ENCODE measurements around the gene LTBP2.

LTBP2 gene

GRCh38 chr14:74511966-74512830, 99.8 kb downstream of the LTBP2 start:
- TF ChIP-seq EGR1 (IDR thresholded peaks at IDR 0.05) (no peak), TAF1 (IDR thresholded peaks at IDR 0.05; ENCODE audit: low read depth) (no peak)
- TF ChIP-seq, protein P1, sequence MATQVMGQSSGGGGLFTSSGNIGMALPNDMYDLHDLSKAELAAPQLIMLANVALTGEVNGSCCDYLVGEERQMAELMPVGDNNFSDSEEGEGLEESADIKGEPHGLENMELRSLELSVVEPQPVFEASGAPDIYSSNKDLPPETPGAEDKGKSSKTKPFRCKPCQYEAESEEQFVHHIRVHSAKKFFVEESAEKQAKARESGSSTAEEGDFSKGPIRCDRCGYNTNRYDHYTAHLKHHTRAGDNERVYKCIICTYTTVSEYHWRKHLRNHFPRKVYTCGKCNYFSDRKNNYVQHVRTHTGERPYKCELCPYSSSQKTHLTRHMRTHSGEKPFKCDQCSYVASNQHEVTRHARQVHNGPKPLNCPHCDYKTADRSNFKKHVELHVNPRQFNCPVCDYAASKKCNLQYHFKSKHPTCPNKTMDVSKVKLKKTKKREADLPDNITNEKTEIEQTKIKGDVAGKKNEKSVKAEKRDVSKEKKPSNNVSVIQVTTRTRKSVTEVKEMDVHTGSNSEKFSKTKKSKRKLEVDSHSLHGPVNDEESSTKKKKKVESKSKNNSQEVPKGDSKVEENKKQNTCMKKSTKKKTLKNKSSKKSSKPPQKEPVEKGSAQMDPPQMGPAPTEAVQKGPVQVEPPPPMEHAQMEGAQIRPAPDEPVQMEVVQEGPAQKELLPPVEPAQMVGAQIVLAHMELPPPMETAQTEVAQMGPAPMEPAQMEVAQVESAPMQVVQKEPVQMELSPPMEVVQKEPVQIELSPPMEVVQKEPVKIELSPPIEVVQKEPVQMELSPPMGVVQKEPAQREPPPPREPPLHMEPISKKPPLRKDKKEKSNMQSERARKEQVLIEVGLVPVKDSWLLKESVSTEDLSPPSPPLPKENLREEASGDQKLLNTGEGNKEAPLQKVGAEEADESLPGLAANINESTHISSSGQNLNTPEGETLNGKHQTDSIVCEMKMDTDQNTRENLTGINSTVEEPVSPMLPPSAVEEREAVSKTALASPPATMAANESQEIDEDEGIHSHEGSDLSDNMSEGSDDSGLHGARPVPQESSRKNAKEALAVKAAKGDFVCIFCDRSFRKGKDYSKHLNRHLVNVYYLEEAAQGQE (IDR thresholded peaks at IDR 0.05; ENCODE audit: low read depth) = no peak

DNA sequence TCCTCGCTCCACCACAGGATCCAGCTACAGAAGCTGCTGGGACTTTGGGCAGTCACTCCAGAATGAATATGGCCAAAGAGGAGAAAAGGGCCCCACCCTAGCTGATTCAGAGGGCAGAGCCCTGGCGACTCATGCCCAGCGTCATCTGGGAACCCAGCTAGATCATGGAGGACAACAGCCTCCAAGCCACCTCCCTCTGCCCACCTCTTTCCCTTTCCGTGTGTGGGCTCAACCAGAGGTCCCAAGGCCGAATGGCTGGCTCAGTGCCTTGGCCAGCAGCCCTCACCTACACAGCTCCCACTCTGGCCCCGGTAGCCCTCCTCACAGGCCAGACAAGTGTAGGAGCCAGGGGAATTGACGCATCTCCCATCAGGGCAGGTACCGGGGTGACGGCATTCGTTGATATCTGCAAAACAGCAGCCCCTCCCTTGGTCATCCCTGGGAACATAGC, 101.1 kb downstream of the LTBP2 start:
- TF ChIP-seq ZBTB7A (IDR thresholded peaks at IDR 0.05; ENCODE audit: low read depth) (no peak), YY1 (IDR thresholded peaks at IDR 0.05; ENCODE audit: low read depth) (no peak), EP300 (IDR thresholded peaks at IDR 0.05; ENCODE audit: borderline replicate concordance) (no peak), TAF1 (IDR thresholded peaks at IDR 0.05; ENCODE audit: low read depth) (no peak), FOXM1 (IDR thresholded peaks at IDR 0.05; ENCODE audit: borderline replicate concordance, low read depth) (no peak)

- TF ChIP-seq TCF12 (IDR thresholded peaks at IDR 0.05; ENCODE audit: low read depth) = no peak
- no peak for TF ChIP-seq EP300 (IDR thresholded peaks at IDR 0.05; ENCODE audit: borderline replicate concordance)
- TF ChIP-seq EGR1 (IDR thresholded peaks at IDR 0.05) = no peak
- TF ChIP-seq CEBPB (IDR thresholded peaks at IDR 0.05) = no peak
- no peak for TF ChIP-seq RAD21 (IDR thresholded peaks at IDR 0.05; ENCODE audit: low read depth)
- TF ChIP-seq NFIC (IDR thresholded peaks at IDR 0.05) = no peak
- TF ChIP-seq CREB1 (IDR thresholded peaks at IDR 0.05; ENCODE audit: low read depth) = no peak
- no peak for TF ChIP-seq TEAD4 (IDR thresholded peaks at IDR 0.05)
- TF ChIP-seq TAF1 (IDR thresholded peaks at IDR 0.05; ENCODE audit: low read depth) = no peak
- TF ChIP-seq, protein P1 (IDR thresholded peaks at IDR 0.05; ENCODE audit: low read depth) = no peak
Observed at GRCh38 chr14:74510223-74510931, 101.7 kb downstream of the LTBP2 start.

DNA sequence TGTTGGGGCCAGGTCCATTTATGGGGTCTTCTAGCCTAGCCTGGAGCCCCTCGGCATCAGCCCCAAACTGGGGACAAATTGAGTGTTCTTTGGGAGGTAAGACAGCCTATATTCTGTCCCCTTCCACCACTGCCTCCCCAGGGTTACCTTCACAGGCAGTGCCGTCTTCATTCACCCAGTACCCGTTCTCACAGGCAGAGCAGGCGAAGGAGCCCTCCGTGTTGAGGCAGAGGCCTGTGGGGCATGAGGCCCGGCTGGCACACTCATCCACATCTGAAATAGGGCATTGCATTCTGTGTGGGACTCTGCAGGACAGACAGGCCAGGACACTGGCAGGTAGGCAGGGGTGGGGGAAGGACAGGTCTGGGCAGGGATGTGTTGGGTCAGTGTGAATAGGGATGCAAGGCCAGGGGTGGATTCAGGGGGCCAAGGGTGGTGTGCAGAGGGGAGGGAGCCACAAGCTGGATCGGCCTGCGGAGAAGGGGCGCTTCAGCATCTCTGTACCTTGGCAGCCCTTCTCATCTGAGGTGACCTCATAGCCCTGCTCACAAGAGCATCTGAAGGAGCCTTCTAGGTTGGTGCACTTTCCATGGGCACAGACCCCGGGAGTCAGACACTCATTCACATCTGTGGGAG, 102.3 kb downstream of the LTBP2 start:
- TF ChIP-seq, protein P1 (IDR thresholded peaks at IDR 0.05; ENCODE audit: low read depth) = no peak
- TF ChIP-seq ZBTB7A (IDR thresholded peaks at IDR 0.05; ENCODE audit: low read depth) (no peak), RAD21 (IDR thresholded peaks at IDR 0.05; ENCODE audit: low read depth) (no peak), NFIC (IDR thresholded peaks at IDR 0.05) (no peak), MAX (IDR thresholded peaks at IDR 0.05) (no peak), TAF1 (IDR thresholded peaks at IDR 0.05; ENCODE audit: low read depth) (no peak), TCF12 (IDR thresholded peaks at IDR 0.05; ENCODE audit: low read depth) (no peak), TEAD4 (IDR thresholded peaks at IDR 0.05) (no peak)
- TF ChIP-seq, protein P2, sequence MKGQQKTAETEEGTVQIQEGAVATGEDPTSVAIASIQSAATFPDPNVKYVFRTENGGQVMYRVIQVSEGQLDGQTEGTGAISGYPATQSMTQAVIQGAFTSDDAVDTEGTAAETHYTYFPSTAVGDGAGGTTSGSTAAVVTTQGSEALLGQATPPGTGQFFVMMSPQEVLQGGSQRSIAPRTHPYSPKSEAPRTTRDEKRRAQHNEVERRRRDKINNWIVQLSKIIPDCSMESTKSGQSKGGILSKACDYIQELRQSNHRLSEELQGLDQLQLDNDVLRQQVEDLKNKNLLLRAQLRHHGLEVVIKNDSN (IDR thresholded peaks at IDR 0.05) = no peak
